GM18505 (cell line): ENCODE measurements around the gene GMPR2.
A peak's percentile ranks its signal among the peaks of the same experiment; 100 is the strongest.

Experiments
- ATAC-seq: cut with Tn5 transposase; IDR thresholded peaks from one replicate; pipeline ENCODE4 v1.9.1; 2021; ENCODE audit not compliant: unreplicated experiment
- POLR2A ChIP-seq: IDR thresholded peaks from 4 replicates; pipeline ENCODE4 v1.6.1; 2011; ENCODE audit warnings: borderline replicate concordance; ENCODE audit not compliant: insufficient read depth, insufficient read length; ENCODE audit errors: extremely low read depth

Gene GMPR2

DNA sequence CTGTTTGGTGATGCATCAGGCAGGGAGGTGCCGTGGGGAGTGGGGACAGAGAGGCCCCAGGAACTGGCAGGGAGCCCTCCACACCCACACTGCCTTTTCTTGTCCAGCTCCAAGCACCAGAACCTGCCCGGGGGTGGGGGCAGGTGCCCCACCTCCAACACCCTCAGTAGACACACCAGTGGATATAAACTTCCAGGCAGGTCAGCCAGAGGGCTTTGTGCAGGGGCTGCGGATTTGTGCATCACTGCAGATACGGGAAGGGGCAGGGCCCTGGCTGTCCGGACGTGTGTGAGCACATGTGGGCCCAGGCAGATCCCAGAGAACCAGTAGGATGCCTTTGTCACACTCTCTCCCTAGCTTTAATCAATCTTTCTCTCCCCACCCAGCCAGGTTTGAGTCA, 31.6 kb downstream of the GMPR2 start:
- no peak for TF ChIP-seq POLR2A
- ATAC-seq, result no peak

DNA sequence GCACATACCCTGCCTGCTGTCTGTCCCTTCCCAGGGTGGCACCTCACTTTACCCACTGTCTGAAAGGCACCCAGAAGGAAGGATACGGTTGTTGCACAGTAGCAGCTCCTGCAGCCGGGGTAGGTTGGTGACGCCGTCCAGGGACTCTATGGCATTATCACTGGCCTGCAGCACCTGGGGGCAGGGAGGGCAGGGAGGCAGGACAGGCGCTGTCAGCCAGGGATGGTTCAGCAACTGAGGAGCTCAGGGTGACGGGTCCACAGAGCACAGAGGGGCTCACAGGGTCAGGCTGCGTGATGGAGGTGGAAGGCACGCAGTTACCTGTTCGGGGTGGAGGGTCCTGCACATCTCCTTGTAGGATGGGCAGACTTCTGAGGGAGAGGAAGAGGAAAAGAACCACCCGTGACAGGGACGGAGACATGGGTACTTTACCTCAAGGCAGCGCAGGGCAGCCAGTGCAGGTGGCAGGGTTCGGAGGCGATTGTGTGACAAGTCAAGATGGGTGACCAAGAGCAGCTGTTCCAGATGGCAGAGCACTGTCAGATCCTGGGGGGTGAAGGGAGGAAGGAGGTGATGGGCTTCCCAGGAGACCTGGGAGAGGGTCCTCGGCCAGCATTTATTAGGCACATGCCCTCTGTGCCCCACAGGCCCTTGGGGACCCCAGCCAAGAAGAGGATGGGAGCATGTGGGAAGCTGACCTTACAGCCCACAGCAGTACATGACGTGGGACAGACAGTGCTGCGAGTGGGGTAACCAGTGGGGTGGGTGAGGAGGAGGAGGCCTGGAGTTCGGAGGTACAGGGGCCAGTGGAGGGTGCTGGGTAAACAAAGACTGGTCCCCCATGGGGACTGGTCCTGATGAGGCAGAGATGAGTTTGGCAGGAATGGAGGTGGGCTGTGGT, 33.9 kb downstream of the GMPR2 start:
- ATAC-seq, result no peak
- no peak for TF ChIP-seq POLR2A

DNA sequence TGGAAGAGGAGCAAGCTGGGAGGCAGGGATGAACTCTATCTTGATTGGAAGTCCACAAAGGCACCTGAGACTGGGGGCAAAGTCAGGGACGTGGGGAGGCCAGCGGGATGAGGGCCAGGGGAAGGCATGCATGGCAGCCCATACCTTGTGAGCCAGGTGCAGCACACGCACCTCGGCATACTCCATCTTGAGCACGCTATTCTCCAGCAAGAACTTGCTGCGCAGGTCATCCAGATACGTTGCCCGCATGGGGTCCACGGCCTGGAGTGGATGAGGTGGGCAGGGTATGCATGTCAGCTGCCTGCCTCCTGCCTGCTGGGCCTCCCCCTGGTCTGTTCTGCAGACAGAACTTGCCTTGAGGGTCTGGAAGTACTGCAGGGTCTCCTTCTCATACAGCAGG, 34.8 kb downstream of the GMPR2 start:
- ATAC-seq, result no peak
- no peak for TF ChIP-seq POLR2A

DNA sequence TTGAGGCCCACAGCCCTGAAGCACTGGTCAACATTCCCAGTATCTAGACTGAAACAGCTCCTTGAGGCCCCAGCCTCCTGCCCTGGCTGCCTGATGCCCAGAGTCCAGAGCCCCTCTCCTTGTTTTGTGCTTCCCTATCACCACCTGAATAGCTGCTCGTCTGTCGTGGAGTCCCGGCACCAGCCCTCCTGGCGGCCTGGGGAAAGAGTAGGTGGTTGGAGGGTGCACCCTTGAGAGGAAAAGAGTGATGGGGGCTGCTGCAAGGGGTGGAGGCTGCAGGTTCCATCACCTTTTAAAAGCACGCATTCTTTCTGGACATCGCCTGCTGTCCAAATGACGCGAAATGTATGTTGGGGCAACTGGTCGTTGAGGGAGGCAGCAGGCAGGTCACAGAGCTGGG, 35.5 kb downstream of the GMPR2 start:
- no peak for ATAC-seq
- TF ChIP-seq POLR2A, result no peak

DNA sequence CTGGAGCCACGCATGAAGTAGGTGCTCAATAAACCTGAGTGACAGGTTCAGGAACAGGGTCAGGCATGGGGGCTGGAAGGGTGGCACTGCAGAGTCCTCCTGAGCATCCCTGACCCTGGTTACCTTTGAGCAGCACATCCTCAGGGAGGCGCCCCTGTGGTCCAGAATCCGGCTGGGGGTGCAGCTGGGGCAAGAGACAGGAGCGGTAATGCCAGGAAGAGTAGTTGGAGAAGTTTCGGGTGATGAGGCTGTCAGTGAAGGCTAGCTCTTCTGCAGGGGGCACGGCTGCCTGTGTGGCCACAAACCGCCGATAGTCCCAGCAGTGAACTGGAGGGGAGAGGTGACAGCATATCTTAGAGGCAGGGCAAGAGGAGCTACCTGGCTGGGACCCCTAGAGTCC, 36.6 kb downstream of the GMPR2 start:
- no peak for TF ChIP-seq POLR2A
- ATAC-seq, result no peak

DNA sequence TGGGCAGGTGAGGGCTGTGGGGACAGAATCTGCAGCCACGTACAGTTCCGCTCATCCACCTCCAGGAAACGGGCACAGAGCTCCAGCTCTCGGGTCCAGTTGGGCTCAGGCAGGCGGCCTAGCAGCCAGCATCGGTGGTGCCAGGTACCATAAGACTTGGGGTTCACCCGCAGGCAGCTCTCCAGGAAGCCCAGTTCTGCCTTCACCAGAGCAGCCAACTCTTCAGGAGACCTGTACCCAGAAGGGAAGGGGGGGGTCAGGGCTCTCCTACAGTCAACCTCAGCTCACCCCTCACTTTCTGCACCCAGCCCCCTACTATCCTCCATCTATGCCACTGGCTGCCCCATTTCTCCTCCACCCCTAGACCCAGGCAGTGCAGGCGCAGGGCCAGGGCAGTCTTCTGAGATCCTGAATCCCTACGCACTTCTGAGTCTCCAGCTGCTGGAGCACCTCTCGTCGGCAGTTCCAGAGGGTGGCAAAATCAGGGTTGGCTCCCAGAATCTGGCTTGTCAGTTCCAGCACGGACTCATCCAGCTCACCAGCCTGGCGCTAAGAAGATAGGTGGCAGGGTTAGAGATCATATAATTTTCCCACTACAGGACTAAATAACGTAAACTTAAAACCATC, 37.3 kb downstream of the GMPR2 start:
- no peak for ATAC-seq
- no peak for TF ChIP-seq POLR2A

DNA sequence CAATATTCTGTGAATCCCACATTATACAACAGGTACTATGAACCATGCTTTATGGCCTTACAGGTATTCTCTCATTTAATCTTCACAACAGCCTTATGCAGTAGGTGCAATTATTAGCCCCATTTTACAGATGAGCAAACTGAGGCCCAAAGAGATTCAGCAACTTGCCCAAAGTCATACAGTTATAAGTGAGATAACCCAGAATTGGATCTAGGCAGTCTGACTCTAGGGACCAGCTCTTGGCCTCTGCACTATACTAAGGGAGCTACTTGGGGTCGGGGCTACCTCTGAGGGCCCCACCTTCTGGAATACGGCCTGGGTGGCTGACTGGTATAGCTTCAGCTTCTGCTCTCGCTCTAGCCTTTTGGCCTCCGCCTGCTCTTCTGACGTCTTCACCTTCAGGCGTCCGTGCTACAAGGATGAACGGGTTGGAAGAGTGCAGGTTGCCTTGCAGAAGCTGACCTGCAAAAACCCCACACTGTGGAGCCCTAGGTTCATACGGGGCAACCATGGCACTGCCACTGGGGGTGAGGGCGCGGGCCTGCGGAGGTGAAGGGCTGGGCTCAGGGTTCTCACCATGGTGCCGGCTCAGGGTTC, 37.9 kb downstream of the GMPR2 start:
- TF ChIP-seq POLR2A, result no peak

DNA sequence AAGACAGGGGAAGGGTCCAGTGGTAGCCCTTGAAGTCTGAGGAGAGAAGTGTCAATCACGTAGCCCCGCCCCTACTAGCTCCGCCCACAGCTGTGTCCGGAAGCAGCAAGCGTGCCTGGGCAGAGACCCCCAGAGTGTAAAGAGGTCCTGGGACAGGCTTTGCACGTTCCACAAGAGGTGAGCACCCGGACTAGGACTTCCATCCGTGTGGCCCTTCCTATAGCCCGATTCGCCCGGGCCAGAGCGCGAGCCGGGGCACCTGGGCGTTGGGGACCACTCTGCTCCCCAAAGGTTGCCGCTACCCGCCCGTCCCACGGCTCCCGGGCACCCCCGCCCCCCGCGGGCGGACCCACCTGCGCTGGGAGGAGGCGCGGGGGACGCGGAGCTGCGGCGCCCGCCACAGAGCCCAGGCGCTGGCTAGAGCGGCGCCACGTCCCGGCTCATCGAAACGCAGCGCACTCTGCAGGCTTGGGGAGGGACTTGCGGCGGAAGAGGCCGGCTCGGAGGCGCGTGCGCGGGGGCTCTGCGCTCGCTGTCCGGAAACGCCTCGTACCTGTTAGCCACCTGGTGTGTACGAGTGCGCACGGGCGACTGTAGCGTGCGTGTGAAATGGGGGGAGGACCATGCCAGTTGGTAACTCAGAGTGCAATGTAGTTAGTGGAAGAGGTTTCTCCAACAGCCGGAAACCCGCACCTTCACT, 38.6 kb downstream of the GMPR2 start, which contains the start of gene RABGGTA:
RABGGTA (minus strand) TSS at position 464 of the 700 bp plus-strand sequence. CDS start 482 bp downstream, outside the sequence.
- peak; percentile 93 for TF ChIP-seq POLR2A
- ATAC-seq, result peak; percentile 81

More for the DNA sequence above, 37.9 kb downstream of the GMPR2 start:
- ATAC-seq, result no peak

DNA sequence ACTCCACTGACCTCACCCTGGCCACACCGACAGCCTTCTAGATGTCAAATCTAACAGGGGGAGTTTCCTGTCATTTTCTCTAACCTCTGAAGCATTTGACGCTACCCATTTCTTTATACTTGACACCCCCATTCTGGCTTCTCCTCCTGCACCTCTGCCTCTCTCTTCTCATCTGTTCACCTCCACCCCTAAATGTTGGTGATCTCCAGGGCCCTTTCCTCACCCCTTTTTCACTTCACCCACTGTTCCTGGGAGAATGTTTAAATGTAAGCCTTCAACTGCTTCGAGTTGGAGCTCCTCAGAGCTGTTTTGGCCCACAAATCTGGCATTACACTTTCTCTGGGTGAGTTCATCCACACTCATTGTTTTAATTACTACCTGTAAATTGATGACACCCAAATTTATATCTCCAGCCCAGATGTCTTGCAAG, 39.1 kb downstream of the GMPR2 start:
- TF ChIP-seq POLR2A, result no peak
- no peak for ATAC-seq

DNA sequence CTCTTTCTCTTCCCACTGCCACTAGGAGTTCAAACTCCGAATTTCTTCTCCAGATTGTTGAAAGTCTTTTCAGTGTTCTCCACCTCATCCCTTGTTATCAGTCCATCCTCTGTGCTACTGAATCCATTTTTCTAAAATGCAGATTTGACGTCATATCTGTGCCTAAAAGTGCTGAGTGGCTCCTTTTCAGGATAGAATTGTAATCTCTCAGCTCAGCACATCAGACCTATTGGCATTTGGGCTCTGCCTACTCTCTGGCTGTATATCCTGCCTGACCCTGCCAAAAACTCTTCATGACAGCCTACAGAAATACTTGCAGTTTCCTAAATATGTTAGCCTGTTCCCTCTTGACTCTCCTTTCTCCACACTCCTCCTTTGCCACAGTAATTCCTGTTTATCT, 39.7 kb downstream of the GMPR2 start:
- TF ChIP-seq POLR2A, result no peak

DNA sequence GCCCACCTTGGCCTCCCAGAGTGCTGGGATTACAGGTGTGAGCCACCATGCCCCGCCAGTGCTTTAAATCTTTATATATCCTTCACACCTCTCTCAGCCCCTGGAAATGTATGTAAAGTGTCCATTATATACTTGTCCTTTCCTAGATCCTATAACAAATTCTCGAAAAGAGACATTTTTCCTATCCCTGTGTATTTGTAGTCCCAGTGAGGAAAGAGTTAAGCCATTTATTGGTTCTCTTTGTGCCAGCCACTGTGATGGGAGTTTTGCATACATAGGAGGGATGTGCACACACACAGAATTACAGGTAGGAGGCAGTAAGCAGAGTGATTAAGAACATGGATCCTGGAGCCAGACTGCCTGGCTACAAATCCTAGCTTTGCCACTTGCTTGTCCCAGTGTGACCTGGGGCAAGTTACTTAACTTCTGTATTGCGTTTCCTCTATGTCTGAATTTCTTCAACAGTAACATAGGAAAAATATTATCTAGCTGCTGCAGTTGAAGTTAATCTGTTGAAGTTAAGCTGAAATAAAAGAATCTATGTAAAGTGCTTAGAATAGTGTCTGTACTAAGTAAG, 40.8 kb downstream of the GMPR2 start:
- no peak for TF ChIP-seq POLR2A
- ATAC-seq, result no peak

More for the DNA sequence above, 39.7 kb downstream of the GMPR2 start:
- no peak for ATAC-seq

DNA sequence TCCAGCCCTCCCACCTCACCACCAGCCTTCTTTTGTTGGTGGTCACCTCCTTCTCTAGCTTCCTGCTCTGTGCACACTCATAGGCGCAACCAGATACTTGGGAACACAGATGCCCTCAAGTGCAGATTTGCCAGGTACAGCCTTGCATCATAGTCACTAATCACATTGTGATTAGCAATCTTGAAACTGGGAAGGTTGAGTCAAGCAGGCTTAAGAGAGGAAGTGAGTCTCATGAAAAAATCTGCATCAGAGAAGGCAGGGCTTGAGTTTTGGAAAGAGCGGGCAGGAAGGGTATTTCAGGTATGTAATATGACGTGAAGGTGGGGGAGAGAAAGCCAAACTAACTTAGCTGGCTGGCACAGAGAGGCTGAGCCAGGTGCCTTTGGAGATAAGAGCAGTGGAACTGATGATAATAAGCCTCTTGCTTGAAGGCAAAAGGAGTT, 41.4 kb downstream of the GMPR2 start:
- ATAC-seq, result peak; percentile 39
- peak; percentile 42 for TF ChIP-seq POLR2A

DNA sequence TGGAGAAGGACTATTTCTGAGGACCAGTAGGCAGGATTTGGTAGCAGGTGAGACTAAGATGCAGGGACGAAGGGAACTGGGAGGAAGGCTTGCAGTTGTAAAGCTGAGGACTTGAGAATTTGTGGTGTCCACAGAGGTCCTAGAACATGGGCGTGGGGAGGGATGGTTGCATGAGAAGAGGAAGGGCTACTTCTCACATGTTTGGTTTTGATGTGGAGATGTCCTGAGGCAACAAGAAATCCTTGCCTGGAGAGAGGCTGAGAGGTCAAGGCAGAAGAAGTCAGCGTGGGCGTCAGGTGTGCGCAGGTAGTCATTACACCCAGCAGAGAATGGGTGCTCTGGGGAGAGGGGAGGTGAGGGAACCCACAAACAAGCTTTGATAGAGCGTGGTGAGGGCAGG, 44.3 kb downstream of the GMPR2 start:
- no peak for ATAC-seq
- TF ChIP-seq POLR2A, result no peak
